Thoracic aorta (tissue), 2 donors: Measurements from ENCODE around the gene SLC41A3. TPM values are rescaled to one million over a fixed set of nuclear protein-coding genes. Genes with fewer than 3 reads are reported as not detected.

Source experiments
- ATAC-seq: fragments of 150-250 bp; one replicate; pipeline ENCODE4 v1.8.0; 2017; ENCODE audit warnings: low read depth; ENCODE audit not compliant: insufficient number of reproducible peaks, low FRiP score
- DNase-seq: peaks from one replicate; pipeline ENCODE4 v3.0.0-alpha.2; 2020; ENCODE audit warnings: low spot score
- H3K27ac ChIP-seq, 2 donors: fragments of 200-600 bp; sonication (generic); 1 replicate in 1 of 2; 2 replicates in 1 of 2; pipeline ENCODE4 v1.5.1; 2016; ENCODE audit warnings: mild to moderate bottlenecking in 2 of 2, moderate library complexity in 2 of 2
- H3K27me3 ChIP-seq: fragments of 200-600 bp; sonication (generic); replicated peaks from 2 replicates; pipeline ENCODE4 v1.6.0; 2016; ENCODE audit warnings: mild to moderate bottlenecking; ENCODE audit not compliant: insufficient read depth
- H3K36me3 ChIP-seq: fragments of 200-600 bp; sonication (generic); one replicate; pipeline ENCODE4 v1.5.1; 2016
- H3K4me1 ChIP-seq, 2 donors: fragments of 200-600 bp; sonication (generic); 1 replicate in 1 of 2; 2 replicates in 1 of 2; pipeline versions ENCODE4 v1.5.1 to v1.6.0; 2016; ENCODE audit warnings: low read depth in 2 of 2, mild to moderate bottlenecking in 1 of 2; ENCODE audit not compliant: control insufficient read depth in 1 of 2
- H3K4me3 ChIP-seq: fragments of 200-600 bp; sonication (generic); 2 replicates; pipeline ENCODE4 v1.5.1; 2016; ENCODE audit warnings: mild to moderate bottlenecking
- H3K9me3 ChIP-seq: fragments of 200-600 bp; sonication (generic); 2 replicates; pipeline ENCODE4 v1.5.1; 2016
- CTCF ChIP-seq: fragments of 200-600 bp; sonication (generic); IDR thresholded peaks from one replicate; pipeline ENCODE4 v1.5.1; 2019; ENCODE audit warnings: antibody characterized with exemption
- total RNA-seq, 2 donors: library from RNA; depleted of rRNA; stranded (reverse); fragments of >200 nt; gene quantifications; one replicate each; pipeline versions ENCODE4 v1.1.0 to v1.2.3, GENCODE V29; 2016

SLC41A3 gene
- total RNA-seq, 2 donors from 2014 or later = 70.9 to 106 TPM

- H3K27me3 ChIP-seq = no peaks in the 10 kb centered on the region
- no peaks in the 10 kb centered on the region for H3K9me3 ChIP-seq
- H3K4me3 ChIP-seq = no peak overlapping the region
- ATAC-seq (no peak), DNase-seq (no peak)
- H3K4me1 ChIP-seq = no peaks in the 10 kb centered on the region
- TF ChIP-seq CTCF = no peak
- peaks cover 10% of the 10 kb centered on the region for H3K36me3 ChIP-seq
- no peak overlapping the region for H3K27ac ChIP-seq
Observed at GRCh38 chr3:126030455-126030854, 53.5 kb downstream of the SLC41A3 start.

- Histone ChIP-seq H3K27me3 (no peaks in the 10 kb centered on the region), H3K27ac (no peak overlapping the region), H3K36me3 (peaks cover 10% of the 10 kb centered on the region), H3K4me1 (no peaks in the 10 kb centered on the region), H3K9me3 (no peaks in the 10 kb centered on the region), H3K4me3 (no peak overlapping the region)
- ATAC-seq = no peak
- DNase-seq = no peak
- no peak for TF ChIP-seq CTCF
Observed at GRCh38 chr3:126029241-126029640, 54.7 kb downstream of the SLC41A3 start.

- TF ChIP-seq CTCF = no peak
- Histone ChIP-seq H3K36me3 (peaks cover 6% of the 10 kb centered on the region), H3K27me3 (no peaks in the 10 kb centered on the region), H3K4me3 (no peak overlapping the region), H3K27ac (no peak overlapping the region), H3K9me3 (no peaks in the 10 kb centered on the region), H3K4me1 (no peaks in the 10 kb centered on the region)
- DNase-seq (no peak), ATAC-seq (no peak)
Observed at GRCh38 chr3:126028096-126028495, 55.8 kb downstream of the SLC41A3 start.

- no peak overlapping the region for H3K4me3 ChIP-seq
- ATAC-seq (no peak), DNase-seq (no peak)
- no peaks in the 10 kb centered on the region for H3K9me3 ChIP-seq
- peaks cover 15% of the 10 kb centered on the region for H3K36me3 ChIP-seq
- no peaks in the 10 kb centered on the region for H3K27me3 ChIP-seq
- H3K27ac ChIP-seq = no peak overlapping the region
- TF ChIP-seq CTCF = no peak
- H3K4me1 ChIP-seq = no peaks in the 10 kb centered on the region
Observed at GRCh38 chr3:126026761-126027160, 57.2 kb downstream of the SLC41A3 start.

GRCh38 chr3:126026277-126026751 lies 57.6 kb downstream of the SLC41A3 start:
- no peak for TF ChIP-seq CTCF
- DNase-seq (no peak), ATAC-seq (no peak)
- Histone ChIP-seq H3K9me3 (no peaks in the 10 kb centered on the region), H3K27me3 (no peaks in the 10 kb centered on the region), H3K4me3 (no peak overlapping the region), H3K36me3 (peaks cover 15% of the 10 kb centered on the region), H3K27ac (no peak overlapping the region), H3K4me1 (no peaks in the 10 kb centered on the region)
